Smooth muscle cell (in vitro differentiated cells): ENCODE results near the gene COA6. TPM values are rescaled to one million over a fixed set of nuclear protein-coding genes. Genes with fewer than 3 reads are reported as not detected.
A peak's percentile ranks its signal among the peaks of the same experiment; 100 is the strongest.
"Not testable (repeated sequence)": the region's sequence is repeated elsewhere in the genome, so short reads cannot be mapped to it uniquely, and the experiment has no call there.

ENCODE experiments used
- DNase-seq: peaks from one replicate; lab custom pipeline; 2025; ENCODE audit not compliant: unreplicated experiment; lab: John Stamatoyannopoulos, UW
- H2AFZ ChIP-seq: fragments of 200-600 bp; sonication (generic); 2 replicates; pipeline ENCODE4 v1.6.0; 2016; ENCODE audit warnings: antibody characterized with exemption, low read depth, mild to moderate bottlenecking
- H3F3A ChIP-seq: fragments of 200-600 bp; sonication (generic); 2 replicates; pipeline ENCODE4 v1.6.0; 2017; ENCODE audit warnings: antibody characterized with exemption, low read depth
- H3K27ac ChIP-seq: fragments of 200-600 bp; sonication (generic); 2 replicates; pipeline ENCODE4 v1.5.1; 2016; ENCODE audit warnings: low read depth, mild to moderate bottlenecking
- H3K27me3 ChIP-seq: fragments of 200-600 bp; sonication (generic); 2 replicates; pipeline ENCODE4 v1.6.1; 2016; ENCODE audit warnings: low read depth, mild to moderate bottlenecking
- H3K36me3 ChIP-seq: fragments of 200-600 bp; sonication (generic); 2 replicates; pipeline ENCODE4 v1.5.1; 2016; ENCODE audit warnings: low read depth
- H3K4me1 ChIP-seq: fragments of 200-600 bp; sonication (generic); 2 replicates; pipeline ENCODE4 v1.5.1; 2016; ENCODE audit warnings: low read depth
- H3K4me2 ChIP-seq: fragments of 200-600 bp; sonication (generic); 2 replicates; pipeline ENCODE4 v1.6.0; 2016; ENCODE audit warnings: mild to moderate bottlenecking
- H3K4me3 ChIP-seq: fragments of 200-600 bp; sonication (generic); 2 replicates; pipeline ENCODE4 v1.5.1; 2016; ENCODE audit warnings: mild to moderate bottlenecking
- H3K79me2 ChIP-seq: fragments of 200-600 bp; sonication (generic); 2 replicates; pipeline ENCODE4 v1.6.0; 2016; ENCODE audit warnings: low read depth, mild to moderate bottlenecking
- H3K9ac ChIP-seq: fragments of 200-600 bp; sonication (generic); 2 replicates; pipeline ENCODE4 v1.6.0; 2016; ENCODE audit warnings: low read depth
- H3K9me3 ChIP-seq: fragments of 200-600 bp; sonication (generic); replicated peaks from 2 replicates; pipeline ENCODE4 v1.5.1; 2016; ENCODE audit warnings: low read depth
- H4K20me1 ChIP-seq: fragments of 200-600 bp; sonication (generic); 2 replicates; pipeline ENCODE4 v1.6.0; 2016; ENCODE audit warnings: low read depth
- CTCF ChIP-seq: fragments of 200-600 bp; sonication (generic); IDR thresholded peaks from 2 replicates; pipeline ENCODE4 v1.5.1; 2017; ENCODE audit warnings: borderline replicate concordance, mild to moderate bottlenecking, antibody characterized with exemption; ENCODE audit not compliant: insufficient read depth, poor library complexity, severe bottlenecking
- WGBS: methylation state at CpG from one replicate; pipeline ENCODE4 v1.1.7; 2016; ENCODE audit warnings: low lambda C conversion rate; 5-methylcytosine and 5-hydroxymethylcytosine counted together
- polyA plus RNA-seq: library from polyadenylated mRNA; unstranded; fragments of >200 nt; fragmentation: Nextera tagmentation; extraction: Ambion mirVana; gene quantifications from 2 replicates; pipeline ENCODE4 v1.2.1, GENCODE V29; 2016
- total RNA-seq: library from RNA; depleted of rRNA; stranded (reverse); fragments of >200 nt; gene quantifications from 2 replicates; pipeline ENCODE4 v1.2.3, GENCODE V29; 2014

The COA6 gene
- total and polyA plus RNA-seq, 2 experiments from 2014 or later: 43.5 to 56.3 TPM

- no peak for DNase-seq
- TF ChIP-seq CTCF: no peak
- H3K27me3 ChIP-seq: peaks cover 9% of the 10 kb centered on the region
- H3K79me2 ChIP-seq: peaks cover 20% of the 10 kb centered on the region
- peaks cover 6% of the 10 kb centered on the region for H3F3A ChIP-seq
- no peaks in the 10 kb centered on the region for H3K9me3 ChIP-seq
- peak overlapping the region; percentile 91 for H3K4me3 ChIP-seq
- peaks cover 16% of the 10 kb centered on the region for H3K4me1 ChIP-seq
- peak overlapping the region; percentile 100 for H3K4me2 ChIP-seq
- H3K27ac ChIP-seq: peak overlapping the region; percentile 96
- H2AFZ ChIP-seq: peak overlapping the region; percentile 99
- H4K20me1 ChIP-seq: no peaks in the 10 kb centered on the region
- 9% methylated on average over 6 of the region's 6 CpGs for WGBS
- H3K36me3 ChIP-seq: peaks cover 3% of the 10 kb centered on the region
- peak overlapping the region; percentile 95 for H3K9ac ChIP-seq
Measured at GRCh38 chr1:234373959-234374254, 651 bp downstream of the COA6 start.

- H3K9ac ChIP-seq: no peak overlapping the region
- no peak for TF ChIP-seq CTCF
- peaks cover 16% of the 10 kb centered on the region for H3K4me1 ChIP-seq
- no peak overlapping the region for H2AFZ ChIP-seq
- H4K20me1 ChIP-seq: no peaks in the 10 kb centered on the region
- no peak for DNase-seq
- WGBS: 77% methylated on average over 7 of the region's 7 CpGs
- H3F3A ChIP-seq: peaks cover 6% of the 10 kb centered on the region
- no peak overlapping the region for H3K4me3 ChIP-seq
- no peak overlapping the region for H3K27ac ChIP-seq
- no peaks in the 10 kb centered on the region for H3K27me3 ChIP-seq
- no peak overlapping the region for H3K4me2 ChIP-seq
- H3K79me2 ChIP-seq: peaks cover 20% of the 10 kb centered on the region
- peaks cover 3% of the 10 kb centered on the region for H3K36me3 ChIP-seq
- H3K9me3 ChIP-seq: no peaks in the 10 kb centered on the region
Measured at GRCh38 chr1:234375672-234376071, 2.4 kb downstream of the COA6 start.

- H3F3A ChIP-seq, H3K27me3 ChIP-seq, H4K20me1 ChIP-seq, H3K4me1 ChIP-seq, DNase-seq, H3K79me2 ChIP-seq, H3K9ac ChIP-seq, H3K4me3 ChIP-seq, H3K27ac ChIP-seq, H3K9me3 ChIP-seq, H3K4me2 ChIP-seq, H2AFZ ChIP-seq: not testable (repeated sequence)
- WGBS: 92% methylated on average over 5 of the region's 5 CpGs
- H3K36me3 ChIP-seq: peaks cover 14% of the 10 kb centered on the region
Measured at GRCh38 chr1:234379591-234380109, 6.4 kb downstream of the COA6 start.

- H2AFZ ChIP-seq: no peak overlapping the region
Measured at GRCh38 chr1:234381699-234382555, 8.7 kb downstream of the COA6 start.

More at GRCh38 chr1:234381699-234382555, 8.7 kb downstream of the COA6 start:
- Histone ChIP-seq H3K9me3 (no peaks in the 10 kb centered on the region), H3K27me3 (no peaks in the 10 kb centered on the region), H3K9ac (no peak overlapping the region), H3K4me3 (no peak overlapping the region), H3F3A (no peaks in the 10 kb centered on the region), H3K27ac (no peak overlapping the region), H3K36me3 (peaks cover 11% of the 10 kb centered on the region), H3K4me1 (no peaks in the 10 kb centered on the region), H3K79me2 (peaks cover 8% of the 10 kb centered on the region), H4K20me1 (no peaks in the 10 kb centered on the region), H3K4me2 (no peak overlapping the region)
- WGBS: 96% methylated on average over 10 of the region's 10 CpGs
- no peak for DNase-seq
- TF ChIP-seq CTCF: no peak
